BJ (cell line): ENCODE results near the gene CHAMP1. TPM values are rescaled to one million over a fixed set of nuclear protein-coding genes. Genes with fewer than 3 reads are reported as not detected.

Source experiments
- CTCF ChIA-PET: fragments of 350-600 bp; formaldehyde crosslinking; extraction: SDS; loops from one replicate; lab custom pipeline; 2021; ENCODE audit warnings: antibody characterized with exemption, inconsistent platforms; lab: Yijun Ruan, JAX
- POLR2A ChIA-PET: fragments of 300-600 bp; sonication (Branson Sonifier 250); formaldehyde crosslinking; extraction: SDS; loops from one replicate; lab custom pipeline; 2021; ENCODE audit warnings: antibody characterized with exemption; lab: Charles Lee
- DNase-seq: peaks from one replicate; pipeline ENCODE4 v3.0.0-alpha.2; 2011; ENCODE audit warnings: low read depth
- H3K27me3 ChIP-seq: 2 replicates; pipeline ENCODE4 v1.6.0; 2011; ENCODE audit warnings: low read length; ENCODE audit not compliant: control insufficient read depth, insufficient read depth
- H3K36me3 ChIP-seq: 2 replicates; pipeline ENCODE4 v1.5.1; 2011; ENCODE audit warnings: low read length; ENCODE audit not compliant: control insufficient read depth, insufficient read depth
- H3K4me3 ChIP-seq: 2 replicates; pipeline ENCODE4 v1.5.1; 2011; ENCODE audit warnings: low read depth, mild to moderate bottlenecking, control low read depth, low read length
- polyA plus RNA-seq: library from polyadenylated mRNA; depleted of rRNA; stranded (reverse); fragments of >200 nt; gene quantifications from 2 replicates; pipeline ENCODE4 v1.2.3, GENCODE V29; 2011
- TF ChIP-seq, protein P1 (sequence below): IDR thresholded peaks from 2 replicates; pipeline ENCODE4 v1.5.1; 2011; ENCODE audit warnings: low read depth, mild to moderate bottlenecking, control low read depth, inconsistent platforms, low read length, moderate library complexity; ENCODE audit not compliant: insufficient read depth

Gene CHAMP1
- polyA plus RNA-seq, 1 experiment: 24.8 TPM

DNA sequence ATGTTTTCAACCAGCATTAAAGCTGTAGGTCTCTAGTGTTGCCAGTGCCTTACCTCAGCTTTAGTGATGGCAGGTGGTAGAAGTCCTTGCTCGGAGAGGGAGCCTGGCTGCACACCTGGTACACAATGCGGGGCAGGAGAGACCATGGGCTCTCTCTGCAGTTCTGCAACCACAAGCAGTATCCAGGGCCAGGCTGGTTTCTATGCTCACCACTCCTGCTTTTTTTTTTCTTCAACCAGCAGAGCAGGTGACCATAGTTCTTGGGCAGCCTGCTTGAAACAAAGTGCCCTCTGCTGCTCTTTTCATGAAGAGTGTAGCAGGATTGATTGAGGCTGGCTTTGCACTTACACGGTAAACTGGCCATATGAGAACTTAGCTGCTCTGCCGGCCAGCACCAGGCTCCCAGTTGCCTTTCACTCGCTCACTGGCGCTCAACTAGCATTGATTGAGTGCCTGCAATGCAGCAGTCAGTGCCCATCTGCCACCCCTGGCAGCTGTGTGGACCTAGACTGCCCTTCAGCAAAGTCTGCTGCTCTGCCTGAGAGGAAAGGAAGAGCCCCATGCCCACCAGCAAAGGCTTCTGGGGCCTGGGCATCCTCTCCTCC, 4.4 kb upstream of the CHAMP1 start:
- no peak for DNase-seq
- Histone ChIP-seq H3K4me3 (no peak overlapping the region), H3K36me3 (peaks cover 7% of the 10 kb centered on the region), H3K27me3 (no peaks in the 10 kb centered on the region)
- TF ChIP-seq, protein P1, sequence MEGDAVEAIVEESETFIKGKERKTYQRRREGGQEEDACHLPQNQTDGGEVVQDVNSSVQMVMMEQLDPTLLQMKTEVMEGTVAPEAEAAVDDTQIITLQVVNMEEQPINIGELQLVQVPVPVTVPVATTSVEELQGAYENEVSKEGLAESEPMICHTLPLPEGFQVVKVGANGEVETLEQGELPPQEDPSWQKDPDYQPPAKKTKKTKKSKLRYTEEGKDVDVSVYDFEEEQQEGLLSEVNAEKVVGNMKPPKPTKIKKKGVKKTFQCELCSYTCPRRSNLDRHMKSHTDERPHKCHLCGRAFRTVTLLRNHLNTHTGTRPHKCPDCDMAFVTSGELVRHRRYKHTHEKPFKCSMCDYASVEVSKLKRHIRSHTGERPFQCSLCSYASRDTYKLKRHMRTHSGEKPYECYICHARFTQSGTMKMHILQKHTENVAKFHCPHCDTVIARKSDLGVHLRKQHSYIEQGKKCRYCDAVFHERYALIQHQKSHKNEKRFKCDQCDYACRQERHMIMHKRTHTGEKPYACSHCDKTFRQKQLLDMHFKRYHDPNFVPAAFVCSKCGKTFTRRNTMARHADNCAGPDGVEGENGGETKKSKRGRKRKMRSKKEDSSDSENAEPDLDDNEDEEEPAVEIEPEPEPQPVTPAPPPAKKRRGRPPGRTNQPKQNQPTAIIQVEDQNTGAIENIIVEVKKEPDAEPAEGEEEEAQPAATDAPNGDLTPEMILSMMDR: no peak
- ChIA-PET POLR2A (no interaction called here), CTCF (interaction anchor here (1.0 kb wide), 1 partner anchor 16 kb away, joined by 3 read pairs; no protein-coding TSS in a partner anchor)

DNA sequence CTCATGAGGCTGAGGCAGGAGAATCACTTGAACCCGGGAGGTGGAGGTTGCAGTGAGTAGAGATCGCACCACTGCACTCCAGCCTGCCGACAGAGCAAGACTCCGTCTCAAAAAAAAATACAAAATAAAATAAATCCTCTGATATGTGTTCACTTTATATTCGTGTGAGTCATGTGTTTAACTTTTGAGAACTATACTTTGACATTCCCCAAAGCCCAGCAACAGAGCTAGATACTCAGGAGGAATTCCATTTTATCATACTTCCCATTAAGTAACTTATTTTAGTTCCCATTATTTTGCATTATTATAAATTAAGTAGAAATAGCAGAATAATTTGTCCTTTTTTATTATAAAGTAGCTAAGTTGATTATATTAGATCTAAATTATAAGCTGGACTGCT, 3.3 kb upstream of the CHAMP1 start:
- no peaks in the 10 kb centered on the region for H3K27me3 ChIP-seq
- DNase-seq: no peak
- H3K4me3 ChIP-seq: no peak overlapping the region
- CTCF ChIA-PET: interaction anchor here (0.7 to 1.5 kb wide), 3 partner anchors 8 to 332 kb away, joined by 3 to 5 read pairs (median 3); no protein-coding TSS in a partner anchor
- POLR2A ChIA-PET: no interaction called here
- TF ChIP-seq, protein P1: no peak
- H3K36me3 ChIP-seq: peaks cover 6% of the 10 kb centered on the region

DNA sequence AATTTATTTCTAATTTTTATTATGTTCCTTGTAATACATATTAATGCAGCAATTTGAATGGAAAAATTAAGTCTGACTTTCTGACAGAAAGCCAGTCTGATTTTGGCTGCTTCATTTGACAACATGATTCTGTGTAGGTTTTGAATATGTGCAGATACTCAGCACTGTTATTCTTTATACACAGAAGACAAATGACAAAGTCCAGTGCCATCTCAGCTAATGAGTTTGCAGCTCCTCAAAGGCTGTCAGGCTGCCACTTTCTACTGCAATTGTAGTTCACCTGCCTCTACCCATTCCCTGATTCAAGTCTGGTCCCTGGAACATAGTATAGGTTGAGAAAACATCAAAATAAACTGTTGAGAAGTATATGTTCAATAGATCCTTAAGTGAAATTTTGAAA, 2.9 kb upstream of the CHAMP1 start:
- no peak for DNase-seq
- POLR2A ChIA-PET: no interaction called here
- TF ChIP-seq, protein P1: no peak
- CTCF ChIA-PET: interaction anchor here (0.7 to 1.5 kb wide), 3 partner anchors 9 to 332 kb away, joined by 3 to 5 read pairs (median 3); no protein-coding TSS in a partner anchor
- Histone ChIP-seq H3K27me3 (no peaks in the 10 kb centered on the region), H3K4me3 (no peak overlapping the region), H3K36me3 (peaks cover 6% of the 10 kb centered on the region)

DNA sequence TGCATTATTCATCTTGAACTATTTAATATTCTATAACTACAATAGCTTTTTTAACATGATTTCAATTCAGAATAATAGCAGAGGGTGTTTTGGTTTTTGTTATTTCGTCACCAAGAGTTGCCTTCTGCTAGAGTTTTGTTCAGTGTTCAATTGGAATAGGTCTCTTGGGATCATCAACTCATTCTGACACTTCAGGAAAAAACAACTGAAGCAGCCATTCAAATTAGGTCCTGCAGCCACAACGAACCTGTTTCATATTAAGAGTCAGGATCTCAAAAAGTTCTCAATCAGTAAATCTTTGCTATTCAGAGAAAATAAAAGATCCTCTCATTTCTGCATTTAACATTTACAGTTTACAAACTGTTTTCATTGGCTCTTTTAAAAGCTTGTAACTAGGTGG, 2.4 kb upstream of the CHAMP1 start:
- Histone ChIP-seq H3K36me3 (peaks cover under 1% of the 10 kb centered on the region; the same call in 1 of the 2 replicates), H3K4me3 (no peak overlapping the region), H3K27me3 (no peaks in the 10 kb centered on the region)
- TF ChIP-seq, protein P1: no peak
- no peak for DNase-seq
- POLR2A ChIA-PET: interaction anchor here (0.6 kb wide), 1 partner anchor 30 kb away, joined by 4 read pairs; no protein-coding TSS in a partner anchor
- CTCF ChIA-PET: interaction anchor here (1.5 kb wide), 1 partner anchor 9 kb away, joined by 3 read pairs; no protein-coding TSS in a partner anchor

DNA sequence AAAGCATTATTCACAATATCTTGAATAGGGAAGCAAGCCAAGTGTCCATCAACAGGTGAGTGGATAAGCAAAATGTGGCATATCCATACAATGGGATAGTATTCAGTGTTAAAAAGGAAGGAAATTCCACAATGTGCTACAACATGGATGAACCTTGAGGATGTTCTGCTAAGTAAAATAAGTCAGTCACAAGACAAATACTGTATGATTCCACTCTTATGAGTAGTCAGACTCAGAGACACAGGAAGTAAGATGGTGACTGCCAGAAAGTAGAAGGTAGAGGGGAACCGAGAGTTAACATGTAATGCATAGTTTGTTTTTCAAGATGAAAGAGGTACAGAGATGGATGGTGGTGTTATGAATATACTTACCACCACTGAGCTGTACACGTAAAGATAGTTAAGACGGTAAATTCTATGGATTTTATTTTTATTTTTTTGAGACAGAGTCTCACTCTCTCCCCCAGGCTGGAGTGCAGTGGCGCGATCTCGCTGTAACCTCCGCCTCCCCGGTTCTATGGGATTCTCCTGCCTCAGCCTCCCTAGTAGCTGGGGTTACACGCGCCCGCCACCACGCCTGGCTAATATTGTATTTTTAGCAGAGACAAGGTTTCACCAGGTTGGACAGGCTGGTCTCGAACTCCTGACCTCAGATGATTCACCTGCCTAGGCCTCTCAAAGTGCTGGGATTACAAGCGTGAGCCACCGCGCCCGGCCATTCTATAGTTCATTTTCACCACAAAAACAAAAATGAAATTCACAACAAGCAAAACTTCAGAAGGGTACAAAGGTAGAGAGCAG, 1.0 kb upstream of the CHAMP1 start:
- DNase-seq: no peak
- peak overlapping the region; percentile 30; the same call in 1 of the 2 replicates for H3K4me3 ChIP-seq
- H3K27me3 ChIP-seq: no peaks in the 10 kb centered on the region
- CTCF ChIA-PET: no interaction called here
- H3K36me3 ChIP-seq: no peaks in the 10 kb centered on the region; the same call in 1 of the 2 replicates
- TF ChIP-seq, protein P1: no peak
- POLR2A ChIA-PET: no interaction called here
